GM11168 (cell line): ENCODE data around the gene WNT5B.

Source experiments
- in situ Hi-C: fragments of 300-500 bp; cut with MboI; formaldehyde crosslinking; loops from one replicate; pipeline ENCODE4 v1.12.0; 2022; ENCODE audit warnings: low sequenced_read_pairs; ENCODE audit not compliant: unreplicated experiment

Gene WNT5B

DNA sequence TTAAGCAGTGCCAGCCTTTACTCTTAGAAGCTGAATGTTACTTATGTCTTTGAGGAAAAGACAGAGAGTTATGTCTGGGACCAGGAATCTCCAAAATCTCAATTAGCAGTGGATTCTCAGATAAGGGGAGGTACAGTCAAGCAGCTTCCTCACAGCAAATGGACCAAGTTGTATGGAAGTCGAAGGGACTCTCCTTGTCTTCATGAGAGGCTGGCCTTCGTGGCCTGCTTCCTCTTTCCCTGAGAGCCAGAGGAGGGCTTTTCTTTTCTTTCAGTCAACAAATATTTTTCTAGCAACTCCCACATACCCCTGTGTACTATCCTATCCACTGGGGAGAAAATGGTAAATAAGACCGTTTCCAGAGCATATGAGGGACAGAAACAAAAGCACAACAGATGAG is 6.6 kb upstream of the WNT5B start:
- in situ Hi-C loops: no loop called here

DNA sequence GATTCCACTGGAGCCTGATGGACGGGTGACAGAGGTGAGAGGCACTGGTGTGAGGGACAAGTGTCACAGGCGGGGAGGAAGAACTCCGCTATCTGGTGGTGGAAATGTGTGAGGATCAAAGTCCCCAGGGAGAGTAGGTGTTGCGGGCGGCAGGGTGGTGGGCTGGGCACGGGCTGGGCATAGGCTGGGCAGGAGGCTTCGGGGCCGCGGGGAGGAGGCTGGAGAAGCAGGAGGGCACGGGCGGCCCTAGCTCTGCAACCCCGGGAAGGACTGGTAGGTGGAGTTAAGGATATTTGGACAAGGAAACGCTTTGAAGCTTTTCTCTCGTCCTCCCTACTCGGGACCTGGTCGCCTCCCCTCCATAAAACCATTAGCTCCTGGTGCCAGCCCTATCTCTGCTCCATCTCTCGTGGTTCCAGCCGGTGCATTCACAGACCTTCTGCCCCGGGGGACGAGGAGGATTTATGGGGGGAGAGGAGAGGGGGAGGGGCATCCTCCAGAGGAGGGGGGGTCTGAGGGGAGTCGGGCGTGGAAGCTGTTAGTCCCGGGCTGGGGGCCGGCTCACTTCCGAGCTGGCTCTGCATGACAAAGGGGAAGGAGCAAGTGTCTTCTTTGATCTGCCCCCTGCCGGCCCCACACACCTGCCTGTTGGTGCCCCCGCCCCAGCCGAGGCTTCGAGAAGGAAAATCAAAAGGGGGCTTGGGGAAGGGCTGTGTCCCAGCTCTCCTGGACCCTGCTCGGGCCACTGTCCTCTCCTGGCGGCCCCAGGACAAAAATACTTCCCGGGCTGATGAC is 504 bp downstream of the WNT5B start:
- in situ Hi-C loops: no loop called here

DNA sequence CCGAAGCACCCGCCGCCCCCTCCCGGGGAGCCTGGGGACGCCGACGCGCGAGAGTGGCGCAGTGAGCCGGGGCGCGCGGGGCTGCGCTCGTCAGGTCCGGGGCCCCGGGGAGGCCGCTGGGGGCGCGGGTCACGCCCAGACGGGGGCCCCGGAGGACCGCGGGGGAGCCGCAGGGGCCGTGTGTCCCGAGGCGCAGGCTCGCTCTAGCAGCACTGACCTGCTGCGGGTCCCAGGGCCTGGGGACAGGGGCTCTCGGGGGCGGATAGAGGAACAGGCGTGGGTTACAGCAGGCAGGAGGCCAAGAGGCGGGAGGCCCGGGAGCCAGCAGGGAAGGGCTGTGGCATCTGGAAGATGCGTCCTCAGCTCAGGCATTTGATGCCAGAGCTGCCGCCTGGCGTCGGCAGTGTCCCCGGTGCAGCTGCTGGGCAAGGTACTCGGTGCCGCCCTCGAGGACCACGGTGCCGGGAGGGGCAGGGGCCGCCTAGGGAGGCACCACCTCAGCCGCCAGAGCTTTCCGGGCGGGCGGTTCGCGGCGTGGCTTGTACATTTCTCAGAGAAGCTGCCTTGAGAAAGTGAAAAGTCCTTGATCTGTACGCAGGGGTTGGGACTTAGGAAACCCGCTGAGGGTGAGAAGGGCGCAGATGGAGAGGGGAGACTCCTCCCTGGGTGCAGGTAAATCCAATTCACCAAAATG is 1.2 kb downstream of the WNT5B start:
- in situ Hi-C loops: no loop called here

DNA sequence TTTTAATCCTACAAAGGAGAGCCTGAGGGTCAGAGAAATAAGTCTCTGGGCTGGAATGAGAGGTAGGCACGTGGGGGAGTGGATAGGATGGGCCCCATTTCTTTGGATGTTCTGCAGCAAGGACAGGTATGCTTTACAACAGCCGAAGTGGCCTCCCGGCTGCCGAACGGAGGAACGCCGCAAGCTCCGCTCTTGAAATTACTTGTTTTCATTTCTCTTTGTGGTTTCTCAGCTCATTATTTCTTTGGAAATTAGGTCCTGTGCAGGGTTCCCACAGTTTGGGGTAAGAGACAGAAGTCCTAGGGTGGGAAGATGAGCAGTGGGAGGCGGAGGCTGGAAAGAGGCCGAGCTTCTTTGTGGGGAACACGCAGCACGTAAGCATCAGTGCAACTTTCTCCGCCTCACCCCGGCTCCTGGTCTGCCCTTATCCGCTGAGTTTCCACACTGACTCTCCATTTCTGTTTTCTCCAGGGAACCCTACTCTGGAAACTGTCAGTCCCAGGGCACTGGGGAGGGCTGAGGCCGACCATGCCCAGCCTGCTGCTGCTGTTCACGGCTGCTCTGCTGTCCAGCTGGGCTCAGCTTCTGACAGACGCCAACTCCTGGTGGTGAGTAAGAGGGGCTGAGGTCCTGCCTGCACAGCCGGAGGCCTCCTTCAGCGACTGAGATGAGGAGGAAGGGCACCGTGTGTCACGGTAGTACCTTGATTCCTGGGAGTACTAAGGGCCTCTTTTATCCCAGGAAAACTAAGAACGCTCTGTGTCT is 2.0 kb downstream of the WNT5B start:
- in situ Hi-C loops: no loop called here

DNA sequence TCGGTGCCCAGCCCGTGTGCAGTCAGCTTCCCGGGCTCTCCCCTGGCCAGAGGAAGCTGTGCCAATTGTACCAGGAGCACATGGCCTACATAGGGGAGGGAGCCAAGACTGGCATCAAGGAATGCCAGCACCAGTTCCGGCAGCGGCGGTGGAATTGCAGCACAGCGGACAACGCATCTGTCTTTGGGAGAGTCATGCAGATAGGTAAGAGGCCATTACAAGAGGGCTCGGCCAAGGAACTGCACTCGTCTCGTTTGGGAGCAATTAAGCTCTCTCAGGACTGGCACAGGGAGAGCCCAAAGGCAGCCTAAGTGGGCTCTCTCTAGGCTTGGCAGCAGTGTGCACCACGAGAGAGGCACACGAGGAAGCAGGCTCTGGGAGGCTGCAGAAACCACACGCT is 3.7 kb downstream of the WNT5B start:
- in situ Hi-C loops: no loop called here

DNA sequence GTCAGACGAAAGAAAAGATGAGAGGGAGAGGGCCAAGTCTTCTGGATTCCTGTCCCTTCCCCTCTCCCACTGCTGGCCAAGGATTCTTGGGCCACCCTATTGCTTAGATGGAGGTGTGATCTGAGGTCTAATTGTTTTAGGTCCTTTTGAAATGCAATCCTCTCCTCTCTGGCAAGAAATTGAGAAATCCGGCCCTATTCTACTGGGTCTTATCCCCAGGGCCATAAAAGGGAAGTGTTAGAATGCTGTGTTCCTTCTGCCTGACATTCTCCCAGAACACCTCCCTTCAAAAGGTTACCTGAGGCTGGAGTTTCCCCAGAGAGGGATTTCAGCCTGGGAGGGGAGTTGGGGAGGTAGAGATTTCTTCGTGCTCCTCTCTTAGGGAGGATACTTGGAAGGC is 4.4 kb downstream of the WNT5B start:
- in situ Hi-C loops: no loop called here

DNA sequence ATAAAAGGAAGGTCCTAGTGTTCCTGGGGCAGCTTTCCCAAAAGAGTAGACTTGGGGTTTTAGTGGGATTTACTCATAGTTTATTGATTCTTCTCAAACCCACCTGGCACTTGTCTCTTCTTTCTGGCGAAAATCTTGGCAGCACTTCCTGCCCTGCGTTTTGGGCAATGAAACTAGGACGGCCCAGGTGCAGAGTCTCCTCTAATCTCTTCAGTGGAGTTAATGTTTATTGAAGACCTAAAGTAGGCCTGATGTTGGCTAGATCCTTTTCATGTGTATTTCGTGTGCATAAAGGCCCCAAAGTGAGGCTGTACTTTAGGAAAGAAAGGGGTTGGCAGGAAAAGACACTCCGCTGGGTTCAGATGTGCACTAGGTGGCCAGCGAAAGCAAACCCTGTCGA is 5.1 kb downstream of the WNT5B start:
- in situ Hi-C loops: no loop called here

DNA sequence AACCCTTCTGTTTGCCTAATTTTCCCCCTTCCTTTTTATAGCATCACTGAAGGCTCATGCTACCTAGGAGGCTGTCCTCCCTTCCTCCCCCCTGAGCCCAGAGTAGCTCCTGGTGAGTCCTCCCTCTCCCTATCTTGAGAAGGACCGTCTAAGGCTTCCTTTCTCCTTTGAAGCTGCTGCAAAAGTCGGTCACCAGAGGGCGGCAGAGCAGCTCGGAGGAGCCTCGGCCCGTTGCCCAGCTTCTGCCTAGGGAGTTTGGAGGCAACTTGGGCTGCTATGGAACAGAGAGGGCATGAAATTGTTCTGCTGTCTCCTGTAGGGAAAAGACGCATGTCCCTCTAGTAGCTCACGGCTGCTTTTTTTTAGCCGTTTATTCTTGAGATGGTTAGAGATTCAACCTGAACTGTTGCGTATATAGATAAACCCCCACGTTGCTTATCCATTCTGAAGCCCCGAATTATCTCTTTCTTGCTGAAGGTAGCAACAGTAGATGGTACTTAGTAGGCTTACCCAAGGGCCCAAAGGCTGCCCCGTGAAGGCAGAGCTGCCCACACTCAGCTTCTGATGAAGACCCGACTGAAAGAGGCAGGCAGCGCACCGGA is 5.7 kb downstream of the WNT5B start:
- in situ Hi-C loops: no loop called here

DNA sequence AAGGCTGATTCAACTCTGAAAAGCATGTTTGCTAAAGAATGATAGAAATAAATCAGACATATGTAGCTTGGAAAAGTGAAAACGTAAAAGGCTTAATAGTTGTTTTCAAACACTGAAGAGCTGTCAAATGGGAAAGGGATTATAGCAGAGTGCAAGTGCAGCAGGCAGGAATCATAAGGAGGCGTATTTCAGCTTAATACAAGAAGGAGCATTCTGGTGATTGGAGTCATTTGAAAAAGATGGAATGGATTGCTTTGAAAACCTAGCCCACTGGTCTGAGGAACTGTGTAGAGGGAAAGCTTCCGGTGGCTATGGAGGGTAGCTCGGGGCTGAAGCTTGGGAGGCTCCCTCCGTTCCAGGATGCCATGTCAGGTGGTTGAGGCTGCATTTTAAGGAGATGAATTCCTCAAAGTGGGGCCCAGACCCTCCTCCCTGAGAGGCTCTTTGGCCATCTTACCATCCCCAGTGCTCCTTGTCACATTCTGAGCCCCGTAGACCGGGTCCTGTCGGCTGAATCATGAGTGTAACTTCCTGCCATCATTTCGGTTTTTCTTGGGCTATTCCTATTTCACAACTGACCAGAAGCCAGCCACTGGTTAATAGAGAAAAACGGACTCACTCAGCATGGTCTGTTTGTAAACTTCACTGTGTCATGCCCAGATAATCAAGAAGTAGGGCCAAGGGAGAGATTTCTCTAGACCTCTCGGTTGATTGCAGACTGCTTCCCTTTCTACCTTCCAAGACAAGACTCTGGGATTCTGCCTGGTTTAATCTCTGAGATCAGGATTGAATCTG is 6.5 kb downstream of the WNT5B start:
- in situ Hi-C loops: no loop called here

DNA sequence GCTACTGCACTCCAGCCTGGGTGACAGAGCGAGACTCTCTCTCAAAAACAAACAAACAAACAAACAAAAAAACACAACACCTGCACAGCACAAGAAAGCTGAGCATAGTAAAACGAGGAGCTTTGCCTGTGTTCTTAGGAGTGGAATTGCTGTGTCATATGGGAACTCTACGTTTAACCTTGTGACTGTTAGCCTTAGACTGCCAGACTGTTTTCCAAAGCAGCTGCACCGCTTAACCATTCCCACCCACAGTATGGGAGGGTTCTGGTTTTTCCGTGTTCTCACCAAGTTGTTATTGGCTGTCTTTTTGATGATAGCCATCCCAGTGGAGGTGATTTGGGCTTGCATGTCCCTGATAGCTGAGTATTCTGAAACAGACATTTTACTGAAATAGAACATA is 9.2 kb downstream of the WNT5B start:
- in situ Hi-C loops: no loop called here

DNA sequence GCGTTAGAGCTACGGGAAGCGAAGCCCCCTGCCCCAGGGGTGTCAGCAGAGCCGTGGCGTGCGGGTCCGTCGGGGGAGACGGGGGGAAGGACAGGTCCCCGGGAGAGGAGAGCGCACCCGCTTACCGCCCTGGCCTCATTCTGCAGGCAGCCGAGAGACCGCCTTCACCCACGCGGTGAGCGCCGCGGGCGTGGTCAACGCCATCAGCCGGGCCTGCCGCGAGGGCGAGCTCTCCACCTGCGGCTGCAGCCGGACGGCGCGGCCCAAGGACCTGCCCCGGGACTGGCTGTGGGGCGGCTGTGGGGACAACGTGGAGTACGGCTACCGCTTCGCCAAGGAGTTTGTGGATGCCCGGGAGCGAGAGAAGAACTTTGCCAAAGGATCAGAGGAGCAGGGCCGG is 10.5 kb downstream of the WNT5B start:
- in situ Hi-C loops: no loop called here

DNA sequence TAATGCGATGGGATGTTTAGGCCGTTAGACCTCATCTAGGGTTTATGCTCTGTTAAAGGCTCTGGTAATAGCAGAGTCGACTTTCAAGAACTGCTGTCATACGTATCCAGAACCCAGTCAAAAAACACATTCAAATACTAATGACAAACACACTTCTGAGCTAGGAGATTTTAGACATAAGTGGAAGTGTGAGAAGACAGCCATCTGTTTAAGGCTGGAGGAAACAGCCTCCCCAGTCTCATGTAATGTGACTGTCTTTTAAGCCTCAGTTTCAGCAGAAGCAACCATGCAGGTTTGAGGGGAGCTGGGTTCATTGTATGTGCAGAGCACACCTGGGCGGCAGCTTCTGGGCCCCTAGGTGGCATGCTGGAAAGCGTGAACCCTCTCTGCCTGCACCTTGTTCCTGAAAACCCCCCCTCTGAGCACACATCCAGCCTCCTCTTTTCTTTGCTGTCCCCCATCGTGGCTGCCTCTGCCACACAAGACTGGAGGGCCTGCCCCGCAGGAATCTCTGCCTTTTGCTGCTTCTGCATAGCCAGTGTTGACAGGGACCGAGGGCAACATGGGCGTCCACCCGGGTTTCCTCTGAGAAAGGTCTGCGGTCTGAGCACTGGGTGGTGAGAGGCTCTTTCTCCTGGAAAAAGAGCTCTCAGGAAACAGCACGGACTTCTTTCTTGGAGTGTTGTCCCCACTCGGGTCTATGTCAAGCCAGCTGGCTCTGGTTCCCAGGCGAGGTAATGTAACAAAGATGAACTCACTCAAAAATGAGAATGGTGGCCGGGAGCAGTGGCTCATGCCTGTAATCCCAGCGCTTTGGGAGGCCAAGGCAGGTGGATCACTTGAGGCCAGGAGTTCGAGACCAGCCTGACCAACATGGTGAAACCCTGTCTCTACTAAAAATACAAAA is 11.6 kb downstream of the WNT5B start:
- in situ Hi-C loops: no loop called here

DNA sequence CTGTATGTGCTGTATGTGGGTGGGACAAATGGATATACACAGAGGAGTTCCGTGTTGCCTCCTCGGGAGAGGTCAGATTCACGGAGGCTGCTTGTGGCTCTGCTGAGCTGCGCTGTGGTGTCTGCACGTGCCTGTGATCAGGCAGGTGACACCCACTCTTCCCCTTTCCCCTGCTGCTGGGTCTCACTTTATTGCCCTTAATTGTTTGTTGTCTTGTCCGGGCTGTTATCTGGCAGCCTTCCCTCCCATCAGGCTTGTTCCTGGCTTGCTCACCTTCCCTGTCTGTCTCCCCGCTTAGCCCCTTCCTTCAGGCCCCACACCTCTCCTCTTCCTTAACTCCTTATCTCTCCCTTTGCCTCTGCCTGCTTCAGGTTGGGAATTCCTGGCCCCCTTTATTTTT is 13.5 kb downstream of the WNT5B start:
- in situ Hi-C loops: no loop called here

DNA sequence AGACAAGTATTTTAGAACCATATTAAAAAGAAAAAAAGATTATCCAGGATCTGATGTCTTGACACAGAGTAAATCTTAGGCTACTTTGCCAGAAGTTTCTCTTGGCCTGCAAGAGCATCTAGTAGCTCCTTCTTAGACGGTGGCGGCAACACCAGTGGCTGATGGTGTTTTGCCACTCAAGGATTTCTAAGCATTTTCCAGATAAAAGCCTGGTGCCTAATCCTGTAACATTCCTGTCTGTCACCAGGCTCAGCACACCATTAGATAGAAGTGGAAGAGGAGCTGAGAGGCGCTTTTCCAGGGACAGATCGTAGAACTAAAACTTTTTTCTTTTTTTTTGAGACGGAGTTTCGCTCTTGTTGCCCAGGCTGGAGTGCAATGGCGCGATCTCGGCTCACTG is 14.0 kb downstream of the WNT5B start:
- in situ Hi-C loops: no loop called here

DNA sequence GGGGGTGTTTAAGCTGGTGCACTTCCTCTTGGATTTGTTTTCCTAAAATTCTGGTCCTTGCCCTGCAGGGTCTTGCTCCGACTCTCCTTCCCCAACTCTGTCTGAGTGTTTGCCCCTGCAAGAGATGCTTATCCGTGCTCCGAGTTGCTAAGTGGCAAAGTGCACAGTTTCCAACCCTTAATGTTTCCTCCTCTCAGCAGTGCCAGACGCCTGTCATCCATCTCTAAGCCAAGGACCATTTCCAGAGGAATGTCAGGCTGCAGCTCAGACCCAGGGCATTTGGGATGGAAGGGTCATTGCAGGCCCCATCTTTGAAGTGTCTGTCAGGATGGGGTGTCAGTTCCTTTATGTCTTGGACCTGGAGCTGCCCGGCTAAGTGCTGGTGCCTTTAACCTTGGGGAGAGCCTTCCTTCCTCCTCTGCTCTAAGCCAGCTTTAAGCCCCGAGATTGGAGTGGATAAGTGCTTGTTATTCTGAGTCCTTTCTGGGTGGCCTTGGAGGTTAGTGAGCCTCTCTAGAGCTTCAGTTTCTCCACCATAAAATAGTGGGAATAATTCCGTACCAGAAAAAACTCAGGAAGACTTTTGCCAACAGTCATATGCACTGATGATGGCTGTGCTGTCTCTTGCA is 15.0 kb downstream of the WNT5B start:
- in situ Hi-C loops: no loop called here

DNA sequence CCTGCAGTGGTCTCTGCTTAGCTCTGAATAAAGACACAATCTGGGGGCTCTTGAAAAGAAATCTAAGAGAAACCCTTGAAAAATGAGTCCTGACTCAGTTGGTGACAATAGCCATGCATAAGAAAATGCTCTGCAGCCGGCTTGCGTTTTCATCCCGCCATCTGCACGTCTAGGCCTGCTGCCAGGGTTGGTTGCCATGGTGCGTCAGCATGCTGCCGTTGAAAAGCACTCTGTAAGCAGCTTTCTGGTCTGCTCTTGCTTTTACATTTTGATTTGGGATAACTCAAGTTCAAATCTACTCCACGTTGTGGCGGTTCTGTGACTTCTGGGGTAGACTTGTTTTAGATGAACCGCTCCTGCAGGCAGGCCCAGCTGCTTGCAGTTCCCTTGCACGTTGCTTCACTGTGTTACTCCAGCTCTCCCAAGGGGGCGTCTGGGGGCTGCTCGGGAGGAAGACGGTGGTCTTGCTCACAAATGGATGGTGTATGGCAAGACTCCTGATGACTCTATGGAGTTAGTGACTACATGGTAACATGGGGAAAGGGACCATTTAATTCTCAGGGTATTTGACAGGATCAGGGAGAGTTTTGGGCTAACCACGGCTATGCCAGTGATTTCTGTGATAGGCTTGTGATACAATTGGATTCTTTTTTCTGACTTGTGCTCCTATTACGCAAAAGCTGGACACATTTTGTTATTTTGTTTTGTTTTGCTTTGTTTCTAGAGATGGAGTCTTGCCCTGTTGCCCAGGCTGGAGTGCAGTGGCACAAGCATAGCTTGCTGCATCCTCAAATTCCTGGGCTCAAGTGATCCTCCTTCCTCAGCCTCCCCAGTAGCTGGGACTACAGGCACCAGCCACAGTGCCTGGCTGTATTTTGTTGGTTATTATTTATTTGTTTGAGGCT is 15.8 kb downstream of the WNT5B start:
- in situ Hi-C loops: loop anchor here (5.0 kb wide), 1 partner anchor 143 kb away; no protein-coding TSS in a partner anchor

DNA sequence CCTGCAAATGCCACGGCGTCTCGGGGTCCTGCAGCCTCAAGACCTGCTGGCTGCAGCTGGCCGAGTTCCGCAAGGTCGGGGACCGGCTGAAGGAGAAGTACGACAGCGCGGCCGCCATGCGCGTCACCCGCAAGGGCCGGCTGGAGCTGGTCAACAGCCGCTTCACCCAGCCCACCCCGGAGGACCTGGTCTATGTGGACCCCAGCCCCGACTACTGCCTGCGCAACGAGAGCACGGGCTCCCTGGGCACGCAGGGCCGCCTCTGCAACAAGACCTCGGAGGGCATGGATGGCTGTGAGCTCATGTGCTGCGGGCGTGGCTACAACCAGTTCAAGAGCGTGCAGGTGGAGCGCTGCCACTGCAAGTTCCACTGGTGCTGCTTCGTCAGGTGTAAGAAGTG is 16.8 kb downstream of the WNT5B start:
- in situ Hi-C loops: loop anchor here (5.0 kb wide), 1 partner anchor 141 kb away; no protein-coding TSS in a partner anchor
